Keratinocyte (primary cell): ENCODE results near the gene BEAN1. TPM values are rescaled to one million over a fixed set of nuclear protein-coding genes. Genes with fewer than 3 reads are reported as not detected.

Source experiments
- DNase-seq: peaks from one replicate; pipeline ENCODE4 v3.0.0-alpha.2; 2011; ENCODE audit warnings: low read depth, missing footprints, low spot score
- FAIRE-seq: peaks from 2 replicates; lab custom pipeline; 2011; peaks lifted over from hg19 to GRCh38; lab: Jason Lieb, UNC
- H2AFZ ChIP-seq: 2 replicates; pipeline ENCODE4 v1.6.0; 2012; ENCODE audit warnings: low read length, control low read depth, inconsistent platforms; ENCODE audit not compliant: control insufficient read depth
- H3K27ac ChIP-seq: 2 replicates; pipeline ENCODE4 v1.5.1; 2011; ENCODE audit warnings: low read length; ENCODE audit not compliant: control insufficient read depth, insufficient read depth
- H3K27me3 ChIP-seq: 3 replicates; pipeline ENCODE4 v1.6.0; 2011; ENCODE audit warnings: low read length; ENCODE audit not compliant: control insufficient read depth, insufficient read depth; ENCODE audit errors: extremely low read depth
- H3K36me3 ChIP-seq, 2 experiments: 2 replicates in 1 of 2; 3 replicates in 1 of 2; pipeline ENCODE4 v1.5.1; 2011; ENCODE audit warnings: low read length in 2 of 2, mild to moderate bottlenecking in 1 of 2; ENCODE audit not compliant: control insufficient read depth in 2 of 2, insufficient read depth in 2 of 2; ENCODE audit errors: extremely low read depth in 1 of 2
- H3K4me1 ChIP-seq: 3 replicates; pipeline ENCODE4 v1.5.1; 2011; ENCODE audit warnings: low read length; ENCODE audit not compliant: control insufficient read depth, insufficient read depth; ENCODE audit errors: extremely low read depth
- H3K4me2 ChIP-seq: 3 replicates; pipeline ENCODE4 v1.6.0; 2011; ENCODE audit warnings: low read depth, low read length; ENCODE audit not compliant: control insufficient read depth, insufficient read depth; ENCODE audit errors: extremely low read depth
- H3K4me3 ChIP-seq, 3 experiments: fragments of 200-600 bp in 1 of 3; sonication (generic) in 1 of 3; 2 replicates in 2 of 3; 3 replicates in 1 of 3; pipeline ENCODE4 v1.5.1; 2011 to 2016; ENCODE audit warnings: low read length in 3 of 3, mild to moderate bottlenecking in 3 of 3, control low read depth in 2 of 3, inconsistent platforms in 1 of 3, low read depth in 1 of 3, mixed read lengths in 1 of 3, mixed run types in 1 of 3, moderate library complexity in 1 of 3; ENCODE audit not compliant: control insufficient read depth in 2 of 3, insufficient read depth in 2 of 3; ENCODE audit errors: extremely low read depth in 1 of 3
- H3K79me2 ChIP-seq: 2 replicates; pipeline ENCODE4 v1.6.0; 2012; ENCODE audit warnings: low read length; ENCODE audit not compliant: control insufficient read depth, insufficient read depth
- H3K9ac ChIP-seq: 3 replicates; pipeline ENCODE4 v1.6.0; 2011; ENCODE audit warnings: low read length; ENCODE audit not compliant: control insufficient read depth, insufficient read depth; ENCODE audit errors: extremely low read depth
- H3K9me1 ChIP-seq: 3 replicates; pipeline ENCODE4 v1.6.0; 2011; ENCODE audit warnings: low read length; ENCODE audit not compliant: control insufficient read depth, insufficient read depth; ENCODE audit errors: extremely low read depth
- H3K9me3 ChIP-seq: 2 replicates; pipeline ENCODE4 v1.5.1; 2012; ENCODE audit warnings: low read depth, low read length; ENCODE audit not compliant: control insufficient read depth
- H4K20me1 ChIP-seq: 3 replicates; pipeline ENCODE4 v1.6.0; 2011; ENCODE audit warnings: low read length; ENCODE audit not compliant: control insufficient read depth, insufficient read depth; ENCODE audit errors: extremely low read depth
- EZH2 ChIP-seq: IDR thresholded peaks from one replicate; pipeline ENCODE4 v1.6.1; 2012; ENCODE audit warnings: inconsistent platforms, mild to moderate bottlenecking, low read length, moderate library complexity
- dilution Hi-C: fragments of 300-500 bp; cut with MboI; formaldehyde crosslinking; loops from one replicate; pipeline ENCODE4 v1.7.0; 2020; ENCODE audit warnings: low sequenced_read_pairs; ENCODE audit not compliant: extremely low pct_ligation_motif_present
- polyA plus RNA-seq, 5 experiments: library from polyadenylated mRNA; depleted of rRNA in 3 of 5; stranded (reverse) in 3 of 5; stranded (forward) in 1 of 5; unstranded in 1 of 5; fragments of >200 nt; gene quantifications; 1 replicate in 1 of 5; 2 replicates in 3 of 5; 3 replicates in 1 of 5; pipeline versions ENCODE4 v1.2.1 to v1.2.3, GENCODE V29; 2011 to 2012; ENCODE audit warnings: missing spikeins in 2 of 5, low read depth in 1 of 5, low replicate concordance in 1 of 5
- TF ChIP-seq, protein P1 (sequence below), 3 experiments: IDR thresholded peaks in 1 of 3; conservative IDR thresholded peaks in 1 of 3; optimal IDR thresholded peaks in 1 of 3; 2 replicates in 2 of 3; 3 replicates in 1 of 3; pipeline versions ENCODE3 to v1.5.1; 2011; ENCODE audit warnings: low read length in 3 of 3, mild to moderate bottlenecking in 3 of 3, moderate library complexity in 2 of 3, control low read depth in 1 of 3, inconsistent platforms in 1 of 3; ENCODE audit not compliant: insufficient read depth in 2 of 3; ENCODE audit errors: extremely low read depth in 1 of 3

The BEAN1 gene
- polyA plus RNA-seq, 1 donor (not counting 4 experiments of a cell fraction or from before 2014, with no cell fraction given) = 0.24 TPM

DNA sequence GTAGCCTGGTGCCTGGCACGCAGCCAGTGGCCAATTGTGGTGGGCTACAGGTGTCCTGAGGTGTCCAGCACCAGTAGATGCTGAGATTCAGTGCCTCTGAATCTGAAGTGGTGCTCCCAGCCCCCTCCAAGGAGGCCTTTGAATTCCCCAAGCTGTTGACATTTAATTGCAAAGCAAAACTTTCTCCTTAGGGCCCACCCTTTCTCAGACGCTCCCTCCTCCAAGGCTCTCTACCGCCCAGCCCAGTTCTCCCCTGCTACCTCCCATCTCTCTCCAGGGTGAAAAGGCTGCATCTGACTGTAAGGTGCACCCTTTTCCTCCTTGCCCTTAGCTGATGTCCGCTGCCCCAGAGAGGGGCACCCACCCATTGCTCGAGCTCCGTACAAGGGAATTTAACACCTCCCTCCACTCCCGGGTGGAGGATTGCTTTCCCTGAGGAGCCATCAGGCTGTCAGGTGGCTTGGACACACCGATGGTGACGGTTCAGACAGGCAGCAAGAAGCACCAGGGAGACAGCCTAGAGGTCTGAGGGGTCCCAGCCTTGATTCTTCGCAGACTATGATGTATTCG lies 1.7 kb downstream of the BEAN1 start:
- no peak overlapping the region for H3K27ac ChIP-seq
- H3K9ac ChIP-seq = no peak overlapping the region
- no peaks in the 10 kb centered on the region for H3K4me1 ChIP-seq
- H3K27me3 ChIP-seq = peaks cover 44% of the 10 kb centered on the region
- H3K36me3 ChIP-seq = no peaks in the 10 kb centered on the region
- no peak overlapping the region for H3K4me2 ChIP-seq
- no peaks in the 10 kb centered on the region for H3K9me1 ChIP-seq
- DNase-seq (no peak), FAIRE-seq (no peak)
- H3K4me3 ChIP-seq = no peak overlapping the region
- dilution Hi-C loops = no loop called here
- no peaks in the 10 kb centered on the region for H3K79me2 ChIP-seq
- no peak overlapping the region for H2AFZ ChIP-seq
- H4K20me1 ChIP-seq = no peaks in the 10 kb centered on the region
- TF ChIP-seq, protein P1, sequence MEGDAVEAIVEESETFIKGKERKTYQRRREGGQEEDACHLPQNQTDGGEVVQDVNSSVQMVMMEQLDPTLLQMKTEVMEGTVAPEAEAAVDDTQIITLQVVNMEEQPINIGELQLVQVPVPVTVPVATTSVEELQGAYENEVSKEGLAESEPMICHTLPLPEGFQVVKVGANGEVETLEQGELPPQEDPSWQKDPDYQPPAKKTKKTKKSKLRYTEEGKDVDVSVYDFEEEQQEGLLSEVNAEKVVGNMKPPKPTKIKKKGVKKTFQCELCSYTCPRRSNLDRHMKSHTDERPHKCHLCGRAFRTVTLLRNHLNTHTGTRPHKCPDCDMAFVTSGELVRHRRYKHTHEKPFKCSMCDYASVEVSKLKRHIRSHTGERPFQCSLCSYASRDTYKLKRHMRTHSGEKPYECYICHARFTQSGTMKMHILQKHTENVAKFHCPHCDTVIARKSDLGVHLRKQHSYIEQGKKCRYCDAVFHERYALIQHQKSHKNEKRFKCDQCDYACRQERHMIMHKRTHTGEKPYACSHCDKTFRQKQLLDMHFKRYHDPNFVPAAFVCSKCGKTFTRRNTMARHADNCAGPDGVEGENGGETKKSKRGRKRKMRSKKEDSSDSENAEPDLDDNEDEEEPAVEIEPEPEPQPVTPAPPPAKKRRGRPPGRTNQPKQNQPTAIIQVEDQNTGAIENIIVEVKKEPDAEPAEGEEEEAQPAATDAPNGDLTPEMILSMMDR (optimal IDR thresholded peaks at IDR 0.05 in 1 of 3, IDR thresholded peaks at IDR 0.05 in 1 of 3, conservative IDR thresholded peaks at IDR 0.05 in 1 of 3; ENCODE audit: extremely low read depth in 1 of 3, insufficient read depth in 2 of 3, low read length in 3 of 3) = no peak
- TF ChIP-seq EZH2 = no peak
- no peaks in the 10 kb centered on the region for H3K9me3 ChIP-seq

DNA sequence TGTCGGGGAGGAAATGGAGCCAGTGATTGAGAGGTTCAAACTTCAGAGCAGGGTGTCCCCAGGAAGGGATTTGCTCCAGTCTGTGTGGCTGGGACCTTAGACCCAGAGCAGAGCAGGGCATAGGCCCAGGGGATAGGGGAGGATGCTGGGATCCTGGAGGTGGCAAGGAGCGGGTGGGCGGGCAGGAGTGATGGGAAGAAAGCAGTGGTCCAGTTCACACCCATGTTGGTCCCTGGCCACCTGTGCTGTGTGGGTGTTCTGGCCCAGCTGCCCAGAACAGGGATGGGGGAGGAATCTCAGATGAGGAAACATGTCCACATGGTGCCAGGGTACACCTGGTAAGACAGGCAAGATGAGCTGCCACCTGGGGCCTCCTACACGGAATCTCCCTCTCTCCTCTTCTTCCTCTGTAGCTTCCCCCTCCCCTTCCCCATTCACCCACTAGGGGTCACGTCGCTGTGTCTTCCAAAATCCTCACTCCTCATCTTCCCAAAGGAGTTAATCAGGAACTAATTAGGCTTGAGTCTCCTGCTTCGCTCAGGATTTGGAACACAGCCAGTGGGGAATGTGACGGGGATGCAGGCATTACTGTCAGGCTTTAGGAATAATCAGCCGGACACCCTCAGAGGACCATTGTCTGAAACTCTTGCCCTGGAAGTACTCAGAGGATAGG lies 2.3 kb downstream of the BEAN1 start:
- H3K9me3 ChIP-seq = no peaks in the 10 kb centered on the region
- no peaks in the 10 kb centered on the region for H3K79me2 ChIP-seq
- H4K20me1 ChIP-seq = no peaks in the 10 kb centered on the region
- no peak for TF ChIP-seq EZH2
- TF ChIP-seq, protein P1 (optimal IDR thresholded peaks at IDR 0.05 in 1 of 3, IDR thresholded peaks at IDR 0.05 in 1 of 3, conservative IDR thresholded peaks at IDR 0.05 in 1 of 3; ENCODE audit: extremely low read depth in 1 of 3, insufficient read depth in 2 of 3, low read length in 3 of 3) = no peak
- no peak overlapping the region for H3K4me3 ChIP-seq
- no peak overlapping the region for H2AFZ ChIP-seq
- H3K4me2 ChIP-seq = no peak overlapping the region
- H3K4me1 ChIP-seq = no peaks in the 10 kb centered on the region
- no peak for DNase-seq
- H3K27ac ChIP-seq = no peak overlapping the region
- H3K9ac ChIP-seq = no peak overlapping the region
- FAIRE-seq = no peak
- H3K36me3 ChIP-seq = no peaks in the 10 kb centered on the region
- dilution Hi-C loops = no loop called here
- H3K9me1 ChIP-seq = no peaks in the 10 kb centered on the region
- H3K27me3 ChIP-seq = peaks cover 44% of the 10 kb centered on the region
